NCI-H1417 (cell line): ENCODE results near the gene CCNG2.

ENCODE experiments used
- DNase-seq, 3 experiments: peaks; one replicate each; lab custom pipeline; 2025; lab: John Stamatoyannopoulos, UW

Gene CCNG2

GRCh38 chr4:77177199-77177598 lies 20.2 kb downstream of the CCNG2 start:
- no peak for DNase-seq

- DNase-seq, result no peak
These were observed 21.6 kb downstream of the CCNG2 start for GRCh38 chr4:77178560-77178959.

GRCh38 chr4:77179519-77179918 lies 22.5 kb downstream of the CCNG2 start:
- no peak for DNase-seq

- DNase-seq, result no peak
These were observed 24.7 kb downstream of the CCNG2 start for GRCh38 chr4:77181720-77182119.

- DNase-seq, result no peak
These were observed 26.9 kb downstream of the CCNG2 start for GRCh38 chr4:77183777-77184420.

- DNase-seq, result no peak
These were observed 28.0 kb downstream of the CCNG2 start for GRCh38 chr4:77184974-77185373.

- DNase-seq, result no peak
These were observed 28.7 kb downstream of the CCNG2 start for GRCh38 chr4:77185686-77186085.

GRCh38 chr4:77187322-77187721 lies 30.3 kb downstream of the CCNG2 start:
- no peak for DNase-seq

GRCh38 chr4:77188498-77189220 lies 31.7 kb downstream of the CCNG2 start:
- no peak for DNase-seq

- DNase-seq, result no peak
These were observed 32.4 kb downstream of the CCNG2 start for GRCh38 chr4:77189412-77189811.

- DNase-seq, result no peak
These were observed 33.0 kb downstream of the CCNG2 start for GRCh38 chr4:77190053-77190452.

GRCh38 chr4:77193046-77193445 lies 36.0 kb downstream of the CCNG2 start:
- no peak for DNase-seq

- no peak for DNase-seq
These were observed 36.6 kb downstream of the CCNG2 start for GRCh38 chr4:77193511-77194102.

- no peak for DNase-seq
These were observed 37.4 kb downstream of the CCNG2 start for GRCh38 chr4:77194366-77194765.

GRCh38 chr4:77194989-77195388 lies 38.0 kb downstream of the CCNG2 start:
- peak in 1 of 3 experiments; percentile 29 for DNase-seq

- no peak for DNase-seq
These were observed 39.9 kb downstream of the CCNG2 start for GRCh38 chr4:77196866-77197265.

GRCh38 chr4:77197361-77197760 lies 40.4 kb downstream of the CCNG2 start:
- DNase-seq, result no peak

- no peak for DNase-seq
These were observed 40.8 kb downstream of the CCNG2 start for GRCh38 chr4:77197831-77198230.

GRCh38 chr4:77199276-77199675 lies 42.3 kb downstream of the CCNG2 start:
- no peak for DNase-seq

- DNase-seq, result no peak
These were observed 42.7 kb downstream of the CCNG2 start for GRCh38 chr4:77199701-77200100.

- DNase-seq, result no peak
These were observed 44.3 kb downstream of the CCNG2 start for GRCh38 chr4:77201343-77201742.

- no peak for DNase-seq
These were observed 44.9 kb downstream of the CCNG2 start for GRCh38 chr4:77201857-77202256.

GRCh38 chr4:77202491-77202890 lies 45.5 kb downstream of the CCNG2 start:
- DNase-seq, result no peak
